ENCODE results near the gene ELANE.

ELANE gene

DNA sequence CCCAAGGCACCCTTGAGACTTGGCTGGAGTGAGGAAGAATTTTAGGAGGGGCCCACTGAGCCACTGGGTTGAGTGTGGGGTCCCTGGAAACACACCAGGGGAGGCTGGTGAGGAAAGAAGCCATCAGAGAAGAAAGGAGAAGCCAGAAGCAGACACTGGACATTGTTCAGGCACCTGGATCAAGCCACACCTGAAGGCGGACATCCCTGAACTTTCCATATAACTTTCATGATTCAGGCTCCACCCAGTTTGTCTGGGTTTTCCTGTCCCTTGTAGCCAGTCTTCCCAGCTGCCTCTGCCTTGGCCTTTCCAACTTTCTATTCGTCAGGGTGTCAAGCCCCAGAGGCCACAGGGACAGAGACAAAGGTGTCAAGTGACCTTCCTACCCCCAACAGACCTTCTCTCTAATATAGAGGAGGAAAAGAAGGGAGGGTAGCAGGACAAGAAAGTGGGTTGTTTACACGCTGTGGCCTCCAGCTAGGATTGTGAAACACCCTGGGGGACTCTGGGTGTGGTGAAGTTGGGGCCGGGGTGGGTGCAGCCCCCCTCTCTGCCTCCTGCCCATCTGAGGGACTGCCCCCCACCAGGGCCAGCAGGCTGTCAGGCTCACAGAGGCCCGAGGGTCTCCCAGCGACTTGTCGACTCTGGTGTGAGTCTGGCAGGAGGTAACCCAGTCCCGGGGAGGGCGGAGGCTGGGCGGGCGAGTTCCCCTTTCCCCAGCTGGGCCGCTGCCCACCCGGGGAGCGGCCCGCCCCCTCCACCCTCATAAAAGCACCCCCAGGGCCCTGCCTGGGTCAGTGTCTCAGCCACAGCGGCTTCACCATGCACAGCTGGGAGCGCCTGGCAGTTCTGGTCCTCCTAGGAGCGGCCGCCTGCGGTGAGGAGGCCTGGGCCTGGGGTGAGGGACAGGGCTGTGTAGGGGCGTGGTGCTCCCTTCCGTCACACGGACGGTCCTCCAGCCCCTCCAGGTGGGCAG is 7.1 kb downstream of the ELANE start, which contains the start of gene CFD:
CFD (plus strand) TSS at position 797 of the 976 bp plus-strand sequence; CDS start at position 823, 26 bp downstream.
- DNase-seq, result no peak
- intact Hi-C loops (cut with DNase I), result no loop called here

DNA sequence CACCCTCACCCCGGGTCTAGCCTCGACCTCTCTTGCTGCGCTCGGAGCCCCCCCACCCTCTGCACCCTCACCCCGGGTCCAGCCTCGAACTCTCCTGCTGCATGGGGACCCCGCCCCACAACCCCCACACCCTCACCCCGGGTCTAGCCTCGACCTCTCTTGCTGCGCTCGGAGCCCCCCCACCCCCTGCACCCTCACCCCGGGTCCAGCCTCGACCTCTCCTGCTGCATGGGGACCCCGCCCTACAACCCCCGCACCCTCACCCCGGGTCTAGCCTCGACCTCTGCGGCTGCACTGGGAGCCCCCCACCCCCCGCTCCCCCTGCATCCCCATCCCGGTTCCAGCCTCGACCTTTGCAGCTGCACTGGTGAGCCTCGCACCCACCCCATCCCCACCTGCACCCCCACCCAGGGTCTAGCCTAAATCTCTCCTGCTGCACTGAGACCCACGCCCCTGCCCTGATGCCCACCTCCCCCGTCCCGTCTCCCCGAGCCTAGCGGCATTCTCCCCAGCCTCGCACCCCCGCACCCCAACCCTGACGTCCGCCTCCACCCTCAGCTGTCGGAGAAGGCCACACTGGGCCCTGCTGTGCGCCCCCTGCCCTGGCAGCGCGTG is 9.1 kb downstream of the ELANE start:
- DNase-seq, result no peak
- intact Hi-C loops (cut with DNase I), result loop anchor here (5.0 kb wide), 1 partner anchor 121 kb away; the partner anchor contains the start of gene WDR18

DNA sequence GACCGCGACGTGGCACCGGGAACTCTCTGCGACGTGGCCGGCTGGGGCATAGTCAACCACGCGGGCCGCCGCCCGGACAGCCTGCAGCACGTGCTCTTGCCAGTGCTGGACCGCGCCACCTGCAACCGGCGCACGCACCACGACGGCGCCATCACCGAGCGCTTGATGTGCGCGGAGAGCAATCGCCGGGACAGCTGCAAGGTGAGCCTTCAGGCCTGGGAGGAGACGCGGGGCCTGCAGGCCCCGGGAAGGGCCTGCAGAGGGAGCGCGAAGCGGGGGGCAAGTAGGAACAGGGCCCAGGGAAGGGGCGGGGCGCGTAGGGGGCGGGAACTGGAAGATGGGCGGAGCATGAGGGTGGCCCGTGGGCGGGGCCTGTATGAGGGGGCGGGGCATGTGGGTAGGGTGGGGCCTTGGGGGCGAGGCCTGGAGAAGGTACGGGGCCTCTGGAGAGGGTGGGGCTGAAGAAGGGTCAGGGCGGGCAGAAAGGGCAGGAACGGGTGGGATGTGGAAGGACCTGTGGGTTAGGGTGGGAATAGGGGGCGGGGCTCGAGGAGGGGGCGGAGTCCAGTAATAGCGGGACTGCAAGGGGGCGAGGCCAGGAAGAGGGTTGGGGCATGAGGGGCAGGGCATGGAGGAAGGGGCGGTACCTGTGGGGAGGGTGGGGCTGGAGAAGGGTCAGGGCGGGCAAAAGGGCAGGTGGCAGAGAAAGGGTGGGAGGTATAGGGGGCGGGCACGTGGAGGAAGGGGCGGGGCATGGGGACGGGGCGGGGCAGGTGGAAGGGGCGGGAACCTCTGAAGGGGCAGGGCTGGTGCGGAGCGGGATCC is 9.9 kb downstream of the ELANE start:
- no peak for DNase-seq
- intact Hi-C loops (cut with DNase I), result loop anchor here (2.0 to 5.0 kb wide), 2 partner anchors 59 to 120 kb away; partner anchors contain the start of gene WDR18

DNA sequence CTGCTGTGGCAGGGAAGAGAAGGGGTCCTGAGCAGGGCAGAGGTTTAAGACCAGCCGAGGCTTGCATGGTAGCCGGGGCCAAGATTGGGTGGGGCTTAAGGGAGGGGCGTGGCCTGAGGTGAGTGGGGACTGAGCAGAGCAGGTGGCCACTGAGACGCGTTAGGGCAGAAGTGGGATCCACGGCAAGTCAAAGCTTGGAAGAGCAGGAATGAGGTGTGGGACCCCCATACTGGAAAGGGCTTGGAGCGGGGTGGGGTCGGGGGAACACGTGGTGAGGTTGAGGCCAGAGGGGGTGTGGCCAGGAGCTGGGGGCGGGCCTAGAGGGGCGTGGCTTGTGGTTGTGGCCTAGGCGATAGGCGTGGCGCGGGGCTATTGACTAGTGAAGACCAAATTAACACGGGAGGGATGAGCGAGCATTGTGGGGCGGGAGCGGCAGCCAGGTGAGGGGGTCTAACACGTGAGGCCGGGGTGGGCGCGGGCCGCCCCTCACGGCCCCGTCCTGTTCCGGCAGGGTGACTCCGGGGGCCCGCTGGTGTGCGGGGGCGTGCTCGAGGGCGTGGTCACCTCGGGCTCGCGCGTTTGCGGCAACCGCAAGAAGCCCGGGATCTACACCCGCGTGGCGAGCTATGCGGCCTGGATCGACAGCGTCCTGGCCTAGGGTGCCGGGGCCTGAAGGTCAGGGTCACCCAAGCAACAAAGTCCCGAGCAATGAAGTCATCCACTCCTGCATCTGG is 10.6 kb downstream of the ELANE start:
- peak in 1 of 10 donors; percentile 82 for DNase-seq
- intact Hi-C loops (cut with DNase I), result loop anchor here (2.0 to 5.0 kb wide), 2 partner anchors 58 to 120 kb away; partner anchors contain the start of gene WDR18

DNA sequence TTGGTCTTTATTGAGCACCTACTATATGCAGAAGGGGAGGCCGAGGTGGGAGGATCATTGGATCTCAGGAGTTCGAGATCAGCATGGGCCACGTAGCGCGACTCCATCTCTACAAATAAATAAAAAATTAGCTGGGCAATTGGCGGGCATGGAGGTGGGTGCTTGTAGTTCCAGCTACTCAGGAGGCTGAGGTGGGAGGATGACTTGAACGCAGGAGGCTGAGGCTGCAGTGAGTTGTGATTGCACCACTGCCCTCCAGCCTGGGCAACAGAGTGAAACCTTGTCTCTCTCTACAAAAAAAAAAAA is 11.2 kb downstream of the ELANE start:
- intact Hi-C loops (cut with DNase I), result loop anchor here (2.0 to 5.0 kb wide), 2 partner anchors 58 to 119 kb away; partner anchors contain the start of gene WDR18

DNA sequence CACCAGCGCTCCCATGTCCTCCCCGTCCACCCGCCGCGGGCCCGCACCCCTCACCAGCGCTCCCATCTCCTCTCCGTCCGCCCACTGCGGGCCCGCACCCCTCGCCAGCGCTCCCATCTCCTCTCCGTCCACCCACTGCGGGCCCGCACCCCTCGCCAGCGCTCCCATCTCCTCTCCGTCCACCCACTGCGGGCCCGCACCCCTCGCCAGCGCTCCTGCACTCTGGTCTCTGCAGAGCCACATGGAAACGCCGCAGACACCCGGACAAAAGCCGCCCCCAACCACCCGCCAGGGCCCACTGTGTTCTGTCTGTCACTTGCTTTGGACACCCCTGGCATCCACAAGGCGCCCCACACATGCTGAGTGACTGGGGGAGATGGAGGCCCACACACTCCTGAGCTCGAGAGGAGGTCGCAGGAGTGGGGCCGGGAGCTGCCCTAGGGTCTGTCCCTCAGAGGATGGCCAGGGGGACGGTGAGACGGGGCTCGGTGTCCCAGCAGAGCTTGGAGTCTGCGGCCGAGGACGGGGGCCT is 14.7 kb downstream of the ELANE start:
- intact Hi-C loops (cut with DNase I), result no loop called here
- DNase-seq, result peak in 1 of 10 donors; percentile 81

More for the DNA sequence above, 11.2 kb downstream of the ELANE start:
- no peak for DNase-seq

DNA sequence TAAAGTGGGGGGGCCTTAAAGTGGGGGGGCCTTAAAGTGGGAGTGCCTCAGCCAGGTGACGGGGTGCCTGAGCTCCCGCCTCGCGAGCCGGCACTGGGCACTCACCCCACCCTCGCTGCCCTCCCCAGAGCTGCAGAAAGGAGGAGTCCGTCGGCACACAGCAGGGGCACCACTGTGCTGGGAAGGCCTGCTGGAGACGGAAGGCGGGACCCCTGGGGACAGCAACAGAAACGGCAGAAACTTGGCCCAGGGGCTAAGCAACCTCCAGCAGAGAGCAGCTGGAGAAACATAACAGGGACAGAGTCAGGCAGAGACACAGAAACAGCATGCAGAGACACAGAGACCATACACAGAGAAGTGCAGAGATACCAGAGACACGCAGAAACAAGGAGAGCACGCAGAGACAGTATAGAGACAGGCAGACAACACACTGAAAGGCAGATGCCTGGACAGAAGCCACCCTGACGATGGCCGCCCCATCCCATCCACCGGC is 15.2 kb downstream of the ELANE start:
- intact Hi-C loops (cut with DNase I), result no loop called here
- DNase-seq, result no peak

DNA sequence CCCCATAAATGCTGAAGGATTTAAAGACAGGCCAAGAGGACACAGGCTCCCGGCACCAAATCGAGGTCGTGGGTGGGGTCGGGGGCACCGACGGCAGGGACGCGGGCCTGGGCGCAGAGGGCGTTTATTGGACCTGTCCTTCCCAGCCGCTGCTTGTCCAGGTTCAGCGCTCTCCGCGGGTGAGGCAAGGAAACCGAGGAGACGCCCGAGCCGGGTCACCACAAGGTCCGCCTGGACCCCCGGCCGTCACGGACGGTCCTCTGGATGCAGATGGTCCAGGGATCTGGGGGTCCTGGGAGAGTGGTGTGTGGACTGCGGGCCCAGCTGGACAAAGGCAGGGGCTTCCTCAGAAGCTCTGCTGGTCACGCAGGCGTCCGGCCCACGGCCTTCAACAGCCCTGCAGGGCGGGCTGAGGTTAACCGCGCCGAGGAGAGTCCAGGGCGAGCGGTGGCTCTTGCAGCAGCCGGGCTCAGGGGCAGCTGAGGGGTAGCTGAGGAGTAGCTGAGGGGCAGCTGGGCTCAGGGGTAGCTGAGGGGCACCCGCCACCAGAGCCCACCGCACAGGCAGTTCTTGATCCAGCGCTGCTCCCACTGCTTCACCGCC is 15.9 kb downstream of the ELANE start:
- DNase-seq, result no peak
- intact Hi-C loops (cut with DNase I), result no loop called here

DNA sequence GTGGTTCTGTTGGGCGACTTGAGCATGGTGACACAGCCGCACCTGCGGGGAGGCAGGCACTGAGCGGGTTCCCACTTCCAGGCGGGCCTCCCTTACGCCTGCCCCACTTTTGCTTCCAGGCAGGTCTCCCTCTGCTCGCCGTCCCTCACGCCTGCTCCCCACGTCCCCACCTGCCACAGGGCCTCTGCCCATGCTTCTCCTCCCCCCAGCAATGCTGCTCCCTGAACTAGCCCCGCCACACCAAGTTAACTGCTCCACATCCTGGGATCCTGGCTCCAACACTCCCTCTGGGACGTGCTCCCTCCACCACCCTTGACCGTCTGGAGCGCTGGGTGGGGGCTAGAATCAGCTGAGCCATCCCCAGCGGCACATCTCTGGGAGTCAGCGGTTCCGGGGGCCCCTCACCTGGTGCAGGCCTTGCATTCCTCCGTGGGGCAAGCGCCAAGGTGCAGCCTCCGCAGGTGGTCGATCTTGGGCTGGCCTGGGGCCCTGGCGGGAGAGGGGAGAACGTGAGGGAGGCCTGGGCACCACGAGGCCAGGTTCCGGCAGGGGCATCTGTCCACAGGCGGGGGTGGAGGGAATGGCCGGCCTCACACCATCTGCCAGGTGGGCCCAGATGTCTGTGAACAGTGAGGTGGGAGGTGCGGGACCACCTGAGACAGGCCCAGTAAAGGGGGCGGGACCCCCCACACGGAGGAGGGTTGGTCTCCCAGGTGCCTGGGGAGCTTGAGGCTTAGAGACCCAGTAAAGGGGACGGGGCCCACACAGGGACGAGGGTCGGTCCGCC is 16.5 kb downstream of the ELANE start:
- DNase-seq, result no peak
- intact Hi-C loops (cut with DNase I), result no loop called here

DNA sequence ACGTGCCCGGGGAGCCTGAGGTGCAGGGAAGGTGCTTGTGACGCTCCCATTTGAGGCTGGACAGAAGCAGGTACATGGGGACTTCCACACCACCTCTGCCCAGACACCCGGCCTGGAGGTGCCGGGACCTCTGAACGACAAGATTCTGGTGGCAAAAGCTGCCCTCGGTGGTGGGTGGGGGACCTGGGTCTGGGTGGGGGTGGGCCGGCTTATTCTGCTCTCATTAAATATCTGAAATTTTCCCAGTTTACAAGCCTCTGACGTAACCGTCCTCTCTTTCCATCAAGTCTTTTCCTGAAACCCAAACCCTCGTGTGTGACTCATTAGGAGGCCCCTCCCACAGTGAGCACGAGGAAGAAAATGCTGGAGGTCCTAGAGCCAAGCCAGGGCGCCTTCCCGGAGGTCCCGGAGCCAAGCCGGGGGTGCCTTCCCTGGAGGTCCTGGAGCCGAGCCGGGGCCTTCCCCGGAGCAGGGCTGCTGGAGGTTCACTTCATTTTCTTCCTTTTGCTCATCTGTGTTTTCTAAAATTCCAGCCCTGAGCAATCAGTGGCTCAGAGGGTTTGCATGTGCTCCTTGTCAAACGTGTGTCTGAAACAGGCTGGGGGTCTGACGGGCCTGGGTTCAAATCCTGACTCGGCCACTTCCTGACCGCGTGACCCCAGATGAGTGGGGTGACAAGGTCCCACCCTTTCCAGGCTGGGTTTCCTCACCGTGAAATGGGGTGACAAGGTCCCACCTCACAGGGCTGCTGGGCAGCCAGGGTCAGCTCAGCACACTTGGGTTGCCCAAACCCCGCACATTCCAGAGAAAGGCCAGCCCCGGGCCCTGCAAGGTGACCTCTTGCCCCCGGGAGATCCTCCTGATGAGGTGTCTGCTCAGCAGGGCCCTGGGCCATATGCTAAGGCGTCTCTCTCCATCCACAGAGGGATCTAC is 17.4 kb downstream of the ELANE start:
- DNase-seq, result no peak
- intact Hi-C loops (cut with DNase I), result no loop called here

DNA sequence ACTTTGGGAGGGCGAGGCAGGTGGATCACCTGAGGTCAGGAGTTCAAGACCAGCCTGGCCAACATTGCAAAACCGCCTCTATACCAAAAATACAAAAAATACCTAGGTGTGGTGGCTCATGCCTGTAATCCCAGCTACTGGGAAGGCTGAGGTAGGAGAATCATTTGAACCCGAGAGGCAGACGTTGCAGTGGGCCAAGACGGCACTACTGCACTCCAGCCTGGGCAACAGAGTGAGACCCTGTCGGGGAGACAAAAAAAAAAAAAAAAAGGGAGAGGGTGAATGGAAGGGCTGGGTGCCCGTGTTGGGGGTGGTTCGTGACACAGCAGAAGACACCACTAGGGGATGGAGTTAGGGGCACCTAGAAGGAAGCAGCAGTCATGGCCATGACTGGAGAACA is 18.2 kb downstream of the ELANE start:
- DNase-seq, result no peak
- intact Hi-C loops (cut with DNase I), result no loop called here

DNA sequence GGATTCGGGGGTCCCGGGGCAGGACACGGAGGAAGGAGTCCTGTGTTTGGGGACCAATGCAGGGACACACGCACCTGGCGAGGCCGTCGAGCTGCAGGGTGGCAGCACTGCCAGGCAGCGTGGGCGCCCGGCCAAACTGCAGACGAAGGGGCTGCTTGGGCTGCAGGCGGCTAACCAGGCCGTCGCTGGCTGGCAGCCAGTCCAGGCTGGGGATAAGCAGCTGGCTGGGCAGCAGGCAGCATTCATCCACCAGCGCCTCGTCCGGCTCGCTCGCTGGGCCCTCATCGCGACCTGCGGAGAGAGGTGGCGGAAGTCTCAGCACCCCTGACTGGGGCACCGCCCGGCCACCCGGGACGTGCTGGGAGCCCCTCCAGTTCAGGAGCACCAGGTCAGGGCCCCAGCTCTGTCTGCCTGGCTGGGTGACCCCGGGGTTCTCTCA is 18.9 kb downstream of the ELANE start:
- intact Hi-C loops (cut with DNase I), result no loop called here
- peak in 9 of 10 donors; percentile 46 to 94 (median 67) for DNase-seq

DNA sequence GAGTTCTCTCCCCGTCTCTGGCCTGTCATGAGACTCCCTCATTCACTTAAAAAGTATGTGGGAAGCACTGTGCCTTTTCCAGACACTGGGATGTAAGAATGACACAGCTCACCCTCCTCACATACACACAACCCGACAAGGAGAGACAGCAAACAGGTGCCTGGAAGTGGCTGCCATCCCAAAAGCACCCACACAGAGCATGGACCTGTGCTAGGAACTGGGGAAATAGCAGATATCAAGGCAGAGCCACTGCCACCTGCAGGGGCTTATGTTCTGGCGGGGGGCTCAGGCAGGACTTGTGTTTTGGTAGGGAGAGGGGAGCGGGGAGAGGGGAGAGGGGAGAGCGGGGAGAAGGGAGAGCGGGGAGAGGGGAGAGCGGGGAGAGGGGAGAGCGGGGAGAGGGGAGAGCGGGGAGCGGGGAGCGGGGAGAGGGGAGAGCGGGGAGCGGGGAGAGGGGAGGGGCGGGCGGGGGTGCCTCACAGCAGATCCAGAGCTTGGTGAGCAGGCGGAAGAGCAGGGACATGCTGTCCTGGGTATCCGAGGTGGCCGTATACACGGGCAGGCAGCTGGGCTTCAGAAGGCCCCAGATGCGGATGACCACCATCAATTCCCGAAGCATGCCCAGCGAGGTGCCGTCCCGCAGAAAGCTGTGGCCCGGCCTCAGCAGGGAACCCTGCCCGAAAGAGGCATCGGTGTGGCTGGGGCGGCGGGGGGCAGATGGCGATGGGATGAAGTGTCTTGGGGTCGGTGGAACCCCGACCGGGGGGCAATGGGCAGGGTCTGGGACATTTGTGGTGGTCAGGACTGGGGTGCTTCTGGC is 19.6 kb downstream of the ELANE start:
- DNase-seq, result peak in 1 of 10 donors; percentile 74
- intact Hi-C loops (cut with DNase I), result no loop called here

DNA sequence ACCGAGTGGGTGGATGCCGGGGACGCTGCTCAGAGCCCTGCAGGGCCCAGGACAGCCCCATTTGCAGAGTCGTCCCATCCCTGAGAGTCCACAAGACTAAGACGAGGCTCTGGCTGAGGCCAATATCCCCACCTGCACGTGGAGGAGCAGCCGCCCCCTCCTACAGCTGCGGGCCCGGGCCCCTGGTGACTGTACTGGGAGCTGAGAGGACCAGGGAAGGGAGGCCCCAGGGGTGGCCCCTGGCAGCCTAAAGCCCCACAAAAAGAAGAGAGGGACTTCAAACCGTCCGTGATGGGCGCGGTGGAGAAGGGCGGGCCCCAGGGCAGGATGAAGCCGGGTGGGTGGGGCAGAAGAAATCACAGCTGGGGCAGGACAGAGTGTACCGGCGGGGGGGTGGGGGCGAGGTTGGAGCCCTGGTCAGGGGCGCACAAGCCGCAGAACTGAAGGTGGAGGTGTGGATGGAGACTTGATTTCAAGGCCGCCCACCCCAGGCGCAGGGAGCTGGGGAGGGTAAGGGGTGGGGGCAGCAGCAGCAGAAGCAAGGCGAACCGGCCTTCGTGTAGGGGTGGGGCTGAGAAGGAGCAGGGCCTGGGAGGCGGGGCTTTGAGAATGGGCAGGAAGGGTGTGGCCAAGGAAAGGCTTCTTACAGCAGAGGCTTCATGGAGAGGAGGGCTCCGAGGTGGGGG is 20.3 kb downstream of the ELANE start:
- intact Hi-C loops (cut with DNase I), result no loop called here
- no peak for DNase-seq

DNA sequence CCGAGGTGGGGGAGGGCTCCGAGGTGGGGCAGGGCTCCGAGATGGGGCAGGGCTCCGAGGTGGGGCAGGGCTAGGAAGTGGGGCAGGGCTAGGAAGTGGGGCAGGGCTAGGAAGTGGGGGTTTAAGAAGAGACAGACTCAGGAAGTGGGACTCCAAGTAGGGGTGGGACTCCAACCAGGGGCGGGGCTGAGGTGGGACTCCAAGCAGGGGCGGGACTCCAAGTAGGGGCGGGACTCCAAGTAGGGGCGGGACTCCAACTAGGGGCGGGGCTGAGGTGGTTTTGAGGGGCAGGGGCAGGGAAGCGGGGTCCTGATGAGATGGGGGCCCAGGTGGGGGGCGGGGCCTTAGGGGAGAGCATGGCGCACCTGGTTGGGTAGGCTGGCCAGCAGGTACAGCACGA is 21.0 kb downstream of the ELANE start:
- DNase-seq, result no peak
- intact Hi-C loops (cut with DNase I), result no loop called here

DNA sequence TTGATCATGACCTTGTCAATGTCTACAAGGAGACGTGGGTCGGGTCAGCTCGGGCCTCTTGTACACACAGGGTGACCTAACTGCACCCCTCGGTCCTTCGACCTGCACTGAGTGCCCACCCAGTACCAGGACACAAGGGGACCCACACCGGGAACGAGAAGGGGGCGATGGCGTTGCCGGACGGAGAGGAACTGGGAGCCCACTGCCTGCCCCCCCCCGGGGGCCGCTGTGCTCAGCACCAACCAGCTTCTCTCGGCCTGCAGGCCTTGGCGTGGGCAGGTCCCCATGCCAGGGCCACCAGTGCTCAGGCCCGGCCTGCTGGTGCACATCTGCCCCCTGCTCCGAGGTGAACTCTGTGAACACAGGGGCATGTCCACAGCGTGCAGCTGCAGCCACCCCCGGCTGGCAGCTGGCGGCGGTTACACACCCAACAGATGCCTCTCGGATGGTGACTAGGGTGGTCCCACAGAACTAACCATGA is 21.5 kb downstream of the ELANE start:
- intact Hi-C loops (cut with DNase I), result no loop called here
- no peak for DNase-seq

Measured in posterior cingulate gyrus (tissue), 11 donors.